ENCODE results near the gene ZNF320.
A peak's percentile ranks its signal among the peaks of the same experiment; 100 is the strongest.
"Not testable (repeated sequence)": the region's sequence is repeated elsewhere in the genome, so short reads cannot be mapped to it uniquely, and the experiment has no call there.

Gene ZNF320

DNA sequence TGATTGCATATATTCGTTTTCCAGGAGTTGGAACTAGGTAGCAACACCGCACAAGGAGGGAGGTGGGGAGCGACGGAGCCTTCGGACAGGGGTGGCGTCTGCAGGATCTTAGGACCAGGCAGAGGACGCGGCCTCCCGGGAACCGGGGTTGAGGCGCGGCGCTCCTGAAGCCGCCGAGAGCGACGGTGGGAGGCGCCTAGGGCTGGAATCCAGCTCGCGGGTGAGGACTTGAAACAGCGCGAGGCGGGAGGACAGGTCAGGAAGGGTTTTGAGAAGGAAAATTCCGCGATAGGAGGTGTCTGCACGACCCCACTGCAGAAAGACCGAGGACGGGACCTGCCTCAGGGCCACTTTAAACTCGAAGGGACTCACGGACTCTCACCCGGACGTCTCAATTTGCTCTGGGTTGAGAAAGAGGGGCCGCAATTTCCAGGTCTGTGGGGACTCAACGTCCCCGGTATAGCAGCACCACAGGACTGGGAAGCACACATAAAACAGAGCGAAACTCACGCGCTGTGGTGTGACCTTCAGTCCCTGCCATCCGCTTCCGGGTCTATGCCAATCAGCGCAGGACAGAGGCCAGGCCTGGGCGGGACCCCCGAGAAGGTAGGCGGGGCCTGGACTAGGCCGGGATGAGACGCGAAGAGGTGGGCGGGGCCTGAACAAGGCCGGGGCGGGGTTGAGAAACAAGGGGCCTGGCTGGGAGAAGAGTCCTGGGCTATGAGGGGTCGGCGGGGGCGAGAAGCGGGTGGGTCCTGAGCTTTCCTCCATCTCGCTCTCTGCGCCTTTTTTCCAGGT is at the start of gene ZNF320:
ZNF320 (minus strand) TSS at position 498 of the 798 bp plus-strand sequence. CDS start 7,380 bp downstream, outside the sequence.
- peak; percentile 94 for DNase-seq

DNA sequence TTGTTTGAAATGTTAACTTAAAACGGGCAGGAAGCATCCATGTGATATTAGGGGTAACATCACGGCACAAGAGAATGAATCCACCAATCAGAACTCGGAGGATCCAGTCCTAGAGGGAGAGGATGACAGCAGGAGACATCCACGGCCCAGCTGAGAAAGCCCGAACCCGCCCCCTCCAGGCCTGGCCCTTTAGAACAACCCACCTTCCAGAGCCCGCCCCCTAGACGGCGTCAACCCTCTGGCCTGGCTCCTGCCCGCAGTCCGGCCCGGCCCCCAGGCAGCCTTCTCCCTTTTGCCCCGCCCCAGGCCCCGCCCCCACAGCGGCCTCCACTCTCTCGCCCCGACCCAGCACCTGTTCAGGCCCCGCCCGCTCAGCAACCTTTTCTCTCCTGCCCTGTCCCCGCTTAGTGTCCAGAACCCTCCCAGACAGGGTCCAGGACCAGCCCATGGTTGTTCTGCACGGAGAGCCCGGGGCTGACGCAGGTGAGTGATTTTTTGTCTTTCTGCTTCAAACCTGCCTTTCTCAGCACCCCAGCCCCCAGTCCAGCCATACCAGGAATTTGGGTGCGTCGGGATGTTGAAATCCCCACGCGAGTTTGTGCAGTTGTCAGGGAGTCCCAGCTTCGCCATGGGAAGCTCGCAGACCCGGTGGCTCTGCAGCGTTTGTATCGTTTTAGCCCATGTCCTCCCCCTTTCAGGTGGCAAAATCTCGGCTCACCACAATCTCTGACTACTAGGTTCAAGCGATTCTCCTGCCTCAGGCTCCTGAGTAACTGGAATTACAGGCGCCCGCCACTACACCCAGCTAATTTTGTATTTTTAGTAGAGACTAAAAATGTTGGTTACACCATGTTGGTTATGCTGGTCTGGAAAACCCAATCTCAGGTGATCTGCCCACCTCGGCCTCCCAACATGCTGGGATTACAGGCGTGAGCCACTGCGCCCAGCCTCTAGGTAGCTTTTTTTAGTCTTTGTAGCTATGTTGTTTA is 49.2 kb upstream of the ZNF320 start:
- peak; percentile 1 for DNase-seq

DNA sequence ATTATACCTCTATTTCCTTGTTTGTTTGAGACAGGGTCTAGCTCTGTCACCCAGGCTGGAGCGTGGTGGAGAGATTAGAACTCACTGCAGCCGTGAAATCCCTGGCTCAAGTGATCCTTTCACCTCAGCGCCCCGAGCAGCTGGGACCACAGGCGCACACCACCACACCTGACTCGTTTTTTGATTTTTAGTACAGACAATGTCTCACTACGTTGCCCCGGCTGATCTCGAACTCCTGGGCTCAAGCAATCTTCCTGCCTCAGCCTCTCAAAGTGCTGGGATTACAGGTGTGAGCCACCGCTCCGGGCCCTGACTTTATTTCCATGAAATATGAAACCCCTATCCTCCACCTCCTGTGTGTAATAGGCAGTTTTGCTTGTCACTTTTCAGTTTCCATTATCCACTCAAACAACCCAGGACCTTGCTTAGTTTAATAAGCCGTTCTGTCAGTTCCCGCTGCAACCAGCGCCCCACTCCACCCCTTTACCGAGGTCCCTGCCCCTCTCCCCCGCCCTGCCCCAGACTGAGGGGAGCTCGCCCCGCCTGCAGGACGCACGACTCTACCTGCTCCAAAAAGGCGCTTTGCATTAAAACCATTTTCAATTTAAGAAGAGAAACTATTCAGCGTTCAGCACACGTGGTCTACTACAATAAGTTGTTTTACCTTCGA is 48.4 kb upstream of the ZNF320 start:
- no peak for DNase-seq

DNA sequence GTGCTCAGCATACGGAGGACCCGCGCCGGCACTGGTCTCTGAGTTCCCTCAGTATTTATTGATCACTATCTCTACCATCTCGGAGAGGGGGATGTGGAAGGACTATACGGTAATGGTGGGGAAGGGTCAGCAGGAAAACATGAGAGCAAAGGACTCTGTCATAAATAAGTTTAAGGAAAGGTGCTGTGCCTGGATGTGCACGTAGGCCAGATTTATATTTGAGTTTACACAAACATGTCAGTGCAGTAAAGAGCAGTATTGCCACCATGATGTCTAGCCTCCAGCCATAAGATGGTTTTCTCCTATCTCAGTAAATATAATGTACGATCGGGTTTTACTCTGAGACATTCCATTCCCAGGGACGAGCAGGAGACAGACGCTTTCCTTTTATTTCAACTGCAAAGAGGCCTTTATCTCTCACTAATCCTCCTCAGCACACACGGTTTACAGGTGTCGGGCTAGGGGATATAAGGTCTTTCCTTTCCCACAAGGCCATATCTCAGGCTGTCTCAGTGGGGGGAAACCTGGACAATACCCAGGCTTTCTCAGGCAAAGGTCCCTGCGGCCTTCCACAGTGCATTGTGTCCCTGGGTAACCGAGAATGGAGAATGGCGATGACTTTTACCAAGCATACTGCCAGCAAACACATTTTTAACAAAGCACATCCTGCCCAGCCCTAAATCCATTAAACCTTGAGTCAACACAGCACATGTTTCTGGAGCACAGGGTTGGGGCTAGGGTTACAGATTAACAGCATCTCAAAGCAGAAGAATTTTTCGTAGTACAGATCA is 47.5 kb upstream of the ZNF320 start:
- DNase-seq: peak; percentile 61

DNA sequence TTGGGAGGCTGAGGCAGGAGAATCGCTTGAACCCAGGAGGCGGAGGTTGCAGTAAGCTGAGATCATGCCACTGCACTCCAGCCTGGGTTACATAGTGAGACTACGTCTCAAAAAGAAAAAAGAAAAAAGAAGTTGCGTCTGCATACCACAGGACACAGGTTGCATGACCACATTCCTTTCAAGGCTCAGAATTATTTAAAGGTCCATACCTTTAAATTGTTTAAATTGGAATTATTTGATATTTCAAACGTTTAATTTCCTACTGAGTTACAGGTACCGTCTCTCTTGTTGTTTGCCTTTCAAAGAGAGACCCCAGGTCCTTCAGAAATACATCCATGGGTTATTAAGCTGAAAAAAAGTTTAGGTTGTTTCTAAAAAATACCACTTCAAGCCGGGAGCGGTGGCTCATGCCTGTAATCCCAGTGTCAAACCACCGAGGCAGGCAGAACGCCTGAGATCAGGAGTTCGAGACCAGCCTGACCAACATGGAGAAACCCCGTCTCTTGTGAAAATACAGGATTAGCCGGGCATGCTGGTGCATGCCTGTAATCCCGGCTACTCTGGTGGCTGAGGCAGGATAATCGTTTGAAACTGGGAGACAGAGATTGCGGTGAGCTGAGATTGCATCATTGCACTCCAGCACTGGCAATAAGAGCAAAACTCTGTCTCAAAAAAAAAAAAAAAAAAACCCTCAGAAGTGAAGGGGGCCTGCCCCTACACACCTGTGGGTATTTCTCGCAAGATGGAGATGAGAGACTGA is 46.6 kb upstream of the ZNF320 start:
- DNase-seq: peak; percentile 59

DNA sequence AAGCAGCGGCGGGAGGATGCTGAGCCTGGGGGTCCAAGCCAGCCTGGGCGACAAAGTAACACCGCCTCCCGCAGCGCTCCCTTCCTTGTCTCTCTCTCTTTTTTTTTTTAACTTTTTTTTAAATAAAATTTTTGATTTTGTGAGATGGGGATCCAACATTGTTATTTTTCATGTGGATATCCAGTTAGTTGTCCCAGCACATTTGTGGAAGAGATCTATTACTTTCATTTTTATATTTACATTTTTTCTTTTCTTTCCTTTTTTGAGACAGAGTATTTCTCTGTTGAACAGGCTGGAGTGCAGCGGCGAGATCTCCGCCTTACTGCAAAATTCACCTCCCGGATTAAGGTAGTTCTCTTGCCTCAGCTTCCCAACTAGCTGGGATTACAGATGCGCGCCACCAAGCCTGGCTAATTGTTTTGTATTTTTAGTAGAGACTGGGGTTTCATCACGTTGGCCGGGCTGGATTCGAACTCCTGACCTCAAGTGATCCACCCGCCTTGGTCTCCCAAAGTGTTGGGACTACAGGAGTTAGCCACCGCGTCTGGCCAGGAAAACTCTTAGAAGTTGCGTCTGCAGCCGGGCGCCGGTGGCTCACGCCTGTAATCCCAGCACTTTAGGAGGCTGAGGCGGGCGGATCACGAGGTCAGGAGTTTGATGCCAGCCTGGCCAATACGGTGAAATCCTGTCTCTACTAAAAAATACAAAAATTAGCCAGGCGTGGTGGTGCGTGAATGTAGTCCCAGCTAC is 45.9 kb upstream of the ZNF320 start:
- DNase-seq: no peak

DNA sequence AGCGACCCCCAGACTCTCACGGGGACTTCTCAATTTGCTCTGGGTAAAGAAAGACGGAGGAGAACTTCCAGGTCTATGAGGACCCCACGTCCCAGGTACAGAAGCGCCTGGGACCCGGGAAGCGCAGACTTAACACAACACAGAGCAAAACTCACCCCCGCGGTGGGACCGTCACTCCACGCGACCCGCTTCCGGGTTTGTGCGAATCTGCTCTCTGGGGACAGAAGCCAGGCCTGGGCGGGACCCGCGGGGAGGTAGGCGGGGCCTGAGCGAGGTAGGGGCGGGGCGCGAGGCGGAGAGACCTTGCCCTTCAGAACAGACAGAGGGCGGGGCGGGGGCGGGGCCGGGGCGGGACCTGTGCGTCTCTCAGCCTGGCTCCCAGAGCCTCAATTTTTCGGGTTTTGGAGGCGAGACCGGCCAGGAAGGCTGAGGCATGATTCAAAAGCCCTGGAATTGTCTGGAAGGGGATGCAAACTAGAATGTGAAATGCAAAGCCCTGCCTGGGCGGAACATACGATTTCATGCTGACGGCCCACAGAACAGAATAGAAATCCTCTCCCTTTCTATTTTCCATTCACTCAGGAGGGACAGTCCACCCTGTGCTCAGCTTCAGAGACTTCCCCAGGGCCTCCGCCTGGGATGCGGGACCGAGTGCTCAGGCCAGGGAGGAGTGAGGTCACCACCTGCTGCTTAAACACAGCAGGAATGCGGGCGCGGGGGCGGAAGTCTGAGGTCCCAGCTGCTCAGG is 45.1 kb upstream of the ZNF320 start:
- peak; percentile 86 for DNase-seq

DNA sequence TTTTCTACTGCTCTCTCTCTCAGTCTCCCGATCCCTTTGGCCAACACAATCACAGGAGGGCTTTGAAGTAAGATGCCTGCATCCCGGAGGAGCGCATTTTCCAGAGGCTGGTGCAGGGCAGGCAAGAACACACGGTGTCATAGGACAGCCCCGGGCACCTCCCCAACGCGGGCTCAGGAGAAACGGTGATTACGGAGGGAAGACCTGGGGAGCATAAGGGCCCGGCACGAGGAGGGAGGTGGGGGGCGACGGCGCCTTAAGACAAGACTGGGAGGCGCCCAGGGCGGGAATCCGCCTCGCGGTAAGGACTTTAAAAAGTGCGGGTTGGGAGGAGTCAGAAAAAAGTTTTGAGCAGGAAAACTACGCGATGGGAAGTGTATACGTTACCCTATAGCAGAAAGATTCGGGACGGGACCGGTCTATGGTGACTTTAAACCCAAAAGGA is 44.5 kb upstream of the ZNF320 start:
- peak; percentile 51 for DNase-seq

DNA sequence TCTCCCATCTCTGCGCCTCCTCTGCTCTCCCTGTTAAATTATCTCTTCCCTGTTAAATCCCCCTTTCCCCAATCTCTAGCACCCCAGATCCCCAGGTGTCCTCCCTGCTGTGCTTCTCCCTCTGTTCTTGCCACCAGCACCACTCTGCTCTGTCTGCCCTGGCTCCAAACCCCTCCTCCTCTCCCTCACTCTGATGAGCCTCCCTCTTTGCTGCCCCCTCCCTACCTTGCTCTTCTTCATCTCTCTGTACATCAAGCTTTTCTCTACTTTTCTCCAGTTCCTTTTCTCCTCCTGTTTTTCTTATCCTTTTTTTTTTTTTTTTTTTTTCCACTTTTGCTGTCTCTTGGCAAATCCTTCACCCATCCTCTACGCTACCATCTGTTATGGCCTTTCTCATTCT is 44.1 kb upstream of the ZNF320 start:
- peak; percentile 32 for DNase-seq

DNA sequence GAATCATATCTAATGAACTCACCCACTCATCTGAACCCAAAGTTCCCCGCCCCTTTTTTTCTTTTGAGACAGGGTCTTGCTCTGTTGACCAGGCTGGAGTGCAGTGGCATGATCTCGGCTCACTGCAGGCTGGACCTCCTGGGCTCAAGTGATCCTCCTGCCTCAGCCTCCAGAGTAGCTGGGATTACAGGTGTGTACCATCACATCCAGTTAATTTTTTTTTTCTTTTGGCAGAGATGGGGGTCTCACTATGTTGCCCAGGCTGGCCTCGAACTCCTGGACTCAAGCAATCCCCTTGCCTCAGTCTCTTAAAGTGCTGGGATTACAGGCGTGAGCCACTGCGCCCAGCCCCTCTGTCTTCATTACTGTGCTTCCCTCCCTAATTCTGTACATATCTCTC is 43.5 kb upstream of the ZNF320 start:
- DNase-seq: not testable (repeated sequence)

DNA sequence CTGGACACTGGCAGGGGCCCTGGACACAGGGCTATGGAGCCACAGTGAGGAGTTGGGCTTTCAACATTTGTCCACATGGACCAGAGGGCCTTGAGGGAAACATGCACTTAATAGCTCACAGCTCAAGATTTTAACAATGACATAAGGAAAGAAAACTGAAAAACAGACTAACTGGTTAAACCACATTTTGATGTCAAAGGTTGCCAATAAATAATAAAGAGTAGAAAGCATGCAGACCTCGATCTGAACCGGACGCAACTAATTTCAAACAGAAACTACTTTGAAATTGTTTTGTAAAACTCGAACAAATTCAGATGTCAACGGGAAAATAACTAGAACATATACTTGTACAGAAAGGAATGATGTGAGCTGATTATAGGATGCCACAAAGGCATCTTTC is 41.3 kb upstream of the ZNF320 start:
- DNase-seq: no peak

DNA sequence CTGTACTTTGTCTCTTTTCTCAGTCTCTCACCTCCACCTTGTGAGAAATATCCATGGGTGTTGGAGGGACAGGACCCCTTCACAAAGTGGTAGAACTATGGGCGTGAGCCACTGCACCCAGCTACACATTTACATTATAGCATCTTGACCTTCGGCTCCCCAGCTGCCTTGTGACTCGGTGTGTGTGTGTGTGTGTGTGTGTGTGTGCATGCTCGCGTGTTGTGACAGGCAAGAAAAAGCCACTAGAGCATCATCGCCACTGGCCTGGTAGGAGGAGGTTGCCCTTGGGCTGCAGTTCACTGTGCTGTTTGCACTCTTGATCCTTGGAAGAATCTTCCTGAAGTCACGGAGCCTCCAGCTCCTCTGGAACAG is 39.5 kb upstream of the ZNF320 start:
- no peak for DNase-seq

DNA sequence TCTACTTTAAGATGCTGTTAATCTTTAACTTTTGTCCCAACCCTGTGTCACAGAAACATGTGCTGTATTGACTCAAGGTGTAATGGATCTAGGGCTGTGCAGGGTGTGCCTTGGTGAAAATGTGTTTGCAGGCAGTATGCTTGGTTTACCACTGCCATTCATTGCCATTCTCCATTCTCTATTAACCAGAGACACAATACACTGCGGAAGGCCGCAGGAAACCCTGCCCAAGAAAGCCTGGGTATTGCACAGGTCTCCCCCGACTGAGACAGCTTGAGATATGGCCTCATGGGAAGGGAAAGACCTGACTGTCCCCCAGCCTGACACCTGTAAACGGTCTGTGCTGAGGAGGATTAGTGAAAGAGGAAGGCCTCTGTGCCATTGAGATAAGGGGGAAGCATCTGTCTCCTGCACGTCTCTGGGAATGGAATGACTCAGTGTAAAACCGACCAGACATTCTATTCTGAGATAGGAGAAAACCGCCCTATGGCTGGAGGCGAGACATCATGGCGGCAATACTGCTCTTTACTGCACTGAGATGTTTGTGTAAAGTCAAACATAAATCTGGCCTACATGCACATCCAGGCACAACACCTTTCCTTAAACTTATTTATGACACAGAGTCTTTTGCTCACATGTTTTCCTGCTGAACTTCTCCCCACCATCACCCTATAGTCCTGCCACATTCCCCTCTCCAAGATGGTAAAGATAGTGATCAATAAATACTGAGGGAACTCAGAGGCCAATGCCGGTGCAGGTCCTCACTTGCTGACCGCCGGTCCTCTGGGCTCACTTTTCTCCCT is 38.9 kb upstream of the ZNF320 start:
- peak; percentile 31 for DNase-seq

DNA sequence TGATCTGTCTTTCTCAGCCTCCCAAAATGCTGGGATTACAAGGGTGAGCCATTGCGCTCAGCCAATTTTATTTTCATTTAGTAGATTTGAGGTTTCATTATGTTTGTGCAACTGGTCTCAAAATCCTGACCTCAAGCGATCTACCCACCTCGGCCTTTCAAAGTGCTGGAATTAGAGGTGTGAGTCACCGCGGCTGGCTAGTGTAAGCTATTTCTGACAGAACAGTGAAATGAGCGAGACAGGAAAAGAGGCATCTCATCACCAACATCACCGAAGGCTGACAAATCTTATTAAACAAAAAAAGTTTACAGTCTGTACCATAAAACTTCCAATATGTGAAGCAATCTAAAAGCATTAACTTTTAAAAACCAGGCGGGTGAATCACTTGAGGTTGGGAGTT is 38.0 kb upstream of the ZNF320 start:
- no peak for DNase-seq

DNA sequence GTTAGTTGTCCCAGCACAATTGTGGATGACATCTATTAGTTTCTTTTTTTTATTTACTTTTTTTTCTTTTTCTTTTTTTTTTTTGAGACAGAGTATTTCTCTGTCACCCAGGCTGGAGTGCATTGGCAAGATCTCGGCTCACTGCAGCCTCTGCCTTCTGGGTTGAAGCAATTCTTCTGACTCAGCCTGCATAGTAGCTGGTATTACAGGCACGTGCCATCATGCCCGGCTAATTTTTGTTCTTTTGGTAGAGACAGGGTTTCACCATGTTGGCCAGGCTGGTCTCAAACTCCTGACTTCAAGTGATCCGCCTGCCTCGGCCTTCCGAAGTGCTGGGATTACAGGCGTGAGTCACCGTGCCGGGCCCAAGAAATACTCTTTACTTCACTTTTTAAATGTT is 27.2 kb upstream of the ZNF320 start:
- DNase-seq: not testable (repeated sequence)

DNA sequence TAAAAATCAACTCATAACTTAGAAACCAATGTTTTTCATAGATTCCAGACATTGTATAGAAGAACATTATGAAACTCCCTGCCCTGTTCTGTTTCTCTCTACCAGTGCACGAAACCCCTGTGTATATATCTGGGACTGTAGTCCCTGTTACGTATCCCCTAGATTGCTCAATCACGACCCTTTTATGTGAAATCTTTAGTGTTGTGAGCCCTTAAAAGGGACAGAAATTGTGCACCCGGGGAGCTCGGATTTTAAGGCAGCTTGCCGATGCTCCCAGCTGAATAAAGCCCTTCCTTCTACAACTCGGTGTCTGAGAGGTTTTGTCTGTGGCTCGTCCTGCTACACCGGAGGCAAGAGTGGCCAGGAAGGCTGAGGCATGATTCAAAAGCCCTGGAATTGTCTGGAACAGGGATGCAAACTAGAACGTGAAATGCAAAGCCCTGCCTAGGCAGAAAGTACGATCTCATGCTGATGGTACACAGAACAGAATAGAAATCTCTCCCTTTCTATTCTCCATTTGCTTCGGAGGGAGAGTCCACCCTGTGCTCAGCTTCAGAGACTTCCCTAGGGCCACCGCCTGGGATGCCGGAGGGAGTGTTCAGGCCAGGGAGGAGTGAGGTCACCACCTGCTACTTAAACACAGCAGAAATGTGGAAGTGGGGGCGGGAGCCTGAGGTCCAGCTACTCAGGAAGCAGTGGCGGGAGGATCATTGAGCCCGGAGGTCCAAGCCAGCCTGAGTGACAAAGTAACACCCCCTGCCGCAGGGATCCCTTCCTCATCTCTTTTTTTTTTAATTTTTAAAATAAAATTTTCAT is 26.6 kb upstream of the ZNF320 start:
- DNase-seq: no peak

DNA sequence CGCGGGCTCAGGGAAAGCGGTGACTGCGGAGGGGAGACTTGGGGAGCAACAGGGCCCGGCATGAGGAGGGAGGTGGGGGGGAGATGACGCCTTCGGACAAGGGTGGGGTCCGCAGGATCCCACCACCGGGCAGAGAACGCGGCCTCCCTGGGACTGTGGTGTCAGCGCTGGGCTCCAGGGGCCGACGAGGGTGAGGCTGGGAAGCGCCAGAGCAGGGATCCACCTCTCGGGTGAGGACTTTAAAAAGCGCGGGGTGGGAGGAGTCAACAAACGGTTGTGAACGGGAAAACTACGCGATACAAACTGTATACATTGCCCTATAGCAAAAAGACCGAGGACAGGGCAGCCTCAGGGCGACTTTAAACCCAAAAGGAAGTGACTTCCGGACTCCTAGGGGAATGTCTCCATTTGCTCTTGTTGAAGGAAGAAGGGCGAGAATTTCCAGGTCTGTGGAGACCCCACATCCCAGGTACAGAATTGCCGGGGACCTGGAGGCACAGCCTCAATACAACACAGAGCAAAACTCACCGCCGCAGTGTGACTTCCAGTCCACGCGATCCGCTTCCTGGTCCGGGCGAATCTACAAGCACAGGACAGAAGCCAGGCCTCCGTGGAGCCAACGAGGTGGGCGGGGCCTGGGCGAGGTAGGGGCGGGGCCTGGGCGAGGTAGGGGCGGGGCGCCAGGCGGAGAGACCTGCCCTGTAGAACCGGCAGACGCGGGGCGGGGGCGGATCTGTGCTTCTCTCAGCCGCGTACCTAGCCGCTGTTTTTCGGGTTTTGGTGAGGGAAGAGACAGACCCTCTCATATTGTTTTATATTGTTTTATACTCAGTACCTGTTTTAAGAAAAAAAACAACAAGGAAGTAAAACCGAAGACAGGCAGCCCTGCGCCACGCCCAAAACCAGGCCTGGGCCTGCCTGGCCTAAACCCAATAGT is 25.7 kb upstream of the ZNF320 start, which contains the start of gene ZNF888:
ZNF888 (minus strand) TSS at position 588 of the 937 bp plus-strand sequence. CDS start 5,555 bp downstream, outside the sequence.
- DNase-seq: peak; percentile 72
